MM.1S (cell line): ENCODE measurements around the gene MTCH1.

Source experiments
- DNase-seq: peaks from one replicate; pipeline ENCODE4 v3.0.0-alpha.2; 2015
- H2AFZ ChIP-seq: fragments of 300-600 bp; sonication (generic); 2 replicates; pipeline ENCODE4 v1.6.0; 2016; ENCODE audit warnings: antibody characterized with exemption, low read length
- H3F3A ChIP-seq: fragments of 300-600 bp; sonication (generic); 2 replicates; pipeline ENCODE4 v1.6.1; 2016; ENCODE audit warnings: mild to moderate bottlenecking, antibody characterized with exemption, low read length, moderate library complexity, mixed read lengths; ENCODE audit not compliant: insufficient read depth
- H3K27ac ChIP-seq: fragments of 300-600 bp; sonication (generic); 2 replicates; pipeline ENCODE4 v1.5.1; 2016; ENCODE audit warnings: mild to moderate bottlenecking, low read length
- H3K27me3 ChIP-seq: fragments of 300-600 bp; sonication (generic); replicated peaks from 2 replicates; pipeline ENCODE4 v1.6.0; 2016; ENCODE audit warnings: low read length; ENCODE audit not compliant: insufficient read depth
- H3K36me3 ChIP-seq: fragments of 300-600 bp; sonication (generic); replicated peaks from 2 replicates; pipeline ENCODE4 v1.6.1; 2016; ENCODE audit warnings: mild to moderate bottlenecking, low read length, mixed read lengths; ENCODE audit not compliant: insufficient read depth
- H3K4me1 ChIP-seq: fragments of 300-600 bp; sonication (generic); 2 replicates; pipeline ENCODE4 v1.6.1; 2016; ENCODE audit warnings: low read length, mixed read lengths
- H3K4me2 ChIP-seq: fragments of 300-600 bp; sonication (generic); 2 replicates; pipeline ENCODE4 v1.6.0; 2016; ENCODE audit warnings: low read depth, low read length
- H3K4me3 ChIP-seq: fragments of 300-600 bp; sonication (generic); 2 replicates; pipeline ENCODE4 v1.5.1; 2016; ENCODE audit warnings: low read length, mixed read lengths
- H3K79me2 ChIP-seq: fragments of 300-600 bp; sonication (generic); 2 replicates; pipeline ENCODE4 v1.6.1; 2016; ENCODE audit warnings: mixed run types, low read length, mixed read lengths
- H3K9ac ChIP-seq: fragments of 300-600 bp; sonication (generic); 2 replicates; pipeline ENCODE4 v1.6.1; 2016; ENCODE audit warnings: low read length, mixed read lengths
- H3K9me2 ChIP-seq: fragments of 300-600 bp; sonication (generic); replicated peaks from 2 replicates; pipeline ENCODE4 v1.6.1; 2016; ENCODE audit warnings: mild to moderate bottlenecking, low read length, mixed read lengths; ENCODE audit not compliant: insufficient read depth
- H3K9me3 ChIP-seq: fragments of 300-600 bp; sonication (generic); replicated peaks from 2 replicates; pipeline ENCODE4 v1.6.1; 2016; ENCODE audit warnings: mild to moderate bottlenecking, low read length, mixed read lengths; ENCODE audit not compliant: insufficient read depth
- H4K20me1 ChIP-seq: fragments of 300-600 bp; sonication (generic); 2 replicates; pipeline ENCODE4 v1.6.1; 2016; ENCODE audit warnings: mild to moderate bottlenecking, low read length, moderate library complexity, mixed read lengths; ENCODE audit not compliant: insufficient read depth
- CTCF ChIP-seq: fragments of 300-600 bp; sonication (generic); IDR thresholded peaks from 2 replicates; pipeline ENCODE4 v1.5.1; 2016; ENCODE audit warnings: antibody characterized with exemption, low read length, mixed read lengths
- EZH2 ChIP-seq: fragments of 300-600 bp; sonication (generic); optimal IDR thresholded peaks from 2 replicates; pipeline ENCODE3; 2017; ENCODE audit warnings: low read depth, mild to moderate bottlenecking, antibody characterized with exemption, low read length, mixed read lengths
- EZH2phosphoT487 ChIP-seq: fragments of 300-600 bp; sonication (generic); IDR thresholded peaks from 2 replicates; pipeline ENCODE4 v1.6.1; 2018; ENCODE audit warnings: antibody characterized with exemption, low read length

The MTCH1 gene

GRCh38 chr6:37006793-37007339 is 20.9 kb upstream of the MTCH1 start:
- Histone ChIP-seq H3K36me3 (no peaks in the 10 kb centered on the region), H3K9me2 (no peaks in the 10 kb centered on the region), H3K9me3 (no peaks in the 10 kb centered on the region), H3K4me3 (no peak overlapping the region), H3K79me2 (no peaks in the 10 kb centered on the region), H2AFZ (no peak overlapping the region), H3K27me3 (no peaks in the 10 kb centered on the region), H3F3A (0 out of 2 replicates have a peak, but pooled peaks cover 5% of the 10 kb centered on the region), H3K4me1 (peaks cover 32% of the 10 kb centered on the region), H4K20me1 (no peaks in the 10 kb centered on the region), H3K27ac (no peak overlapping the region), H3K4me2 (no peak overlapping the region; the same call in 1 of the 2 replicates), H3K9ac (no peak overlapping the region)
- TF ChIP-seq EZH2phosphoT487 (no peak), EZH2 (no peak), CTCF (no peak)
- no peak for DNase-seq

GRCh38 chr6:37005827-37006567 is 20.0 kb upstream of the MTCH1 start:
- H2AFZ ChIP-seq, result peak overlapping the region; percentile 82
- H3K4me3 ChIP-seq, result peak overlapping the region; percentile 45; the same call in 1 of the 2 replicates
- peak overlapping the region; percentile 25; the same call in 1 of the 2 replicates for H3K9ac ChIP-seq
- H3K27ac ChIP-seq, result peak overlapping the region; percentile 34; the same call in 1 of the 2 replicates
- H4K20me1 ChIP-seq, result no peaks in the 10 kb centered on the region
- H3K27me3 ChIP-seq, result no peaks in the 10 kb centered on the region
- no peaks in the 10 kb centered on the region for H3K9me2 ChIP-seq
- H3K36me3 ChIP-seq, result no peaks in the 10 kb centered on the region
- no peak for TF ChIP-seq EZH2phosphoT487
- no peak for TF ChIP-seq CTCF
- no peak for TF ChIP-seq EZH2
- H3F3A ChIP-seq, result 0 out of 2 replicates have a peak, but pooled peaks cover 5% of the 10 kb centered on the region
- peaks cover 32% of the 10 kb centered on the region for H3K4me1 ChIP-seq
- no peaks in the 10 kb centered on the region for H3K79me2 ChIP-seq
- no peaks in the 10 kb centered on the region for H3K9me3 ChIP-seq
- peak overlapping the region; percentile 89 for H3K4me2 ChIP-seq
- no peak for DNase-seq

- peak within 1 kb of the TSS; percentile 25; the same call in 1 of the 2 replicates for H3K9ac ChIP-seq
- H3K4me3 ChIP-seq, result peak within 1 kb of the TSS; percentile 45; the same call in 1 of the 2 replicates
These were observed 19.2 kb upstream of the MTCH1 start, which contains the start of gene FGD2 for GRCh38 chr6:37005061-37005810. TSS of gene FGD2 (plus strand) at chr6:37005655. CDS start at chr6:37005818, 163 bp downstream.

More at GRCh38 chr6:37005061-37005810, 19.2 kb upstream of the MTCH1 start, which contains the start of gene FGD2:
- H2AFZ ChIP-seq, result peak within 1 kb of the TSS; percentile 82
- no peak for TF ChIP-seq CTCF
- no peak for TF ChIP-seq EZH2phosphoT487
- no peak for TF ChIP-seq EZH2
- no peaks in the 10 kb centered on the region for H3K36me3 ChIP-seq
- H3K27me3 ChIP-seq, result no peaks in the 10 kb centered on the region
- H3K4me1 ChIP-seq, result peaks cover 32% of the 10 kb centered on the region
- no peaks in the 10 kb centered on the region for H4K20me1 ChIP-seq
- H3K79me2 ChIP-seq, result no peaks in the 10 kb centered on the region
- H3F3A ChIP-seq, result 0 out of 2 replicates have a peak, but pooled peaks cover 5% of the 10 kb centered on the region
- H3K9me3 ChIP-seq, result no peaks in the 10 kb centered on the region
- H3K4me2 ChIP-seq, result peak within 1 kb of the TSS; percentile 89
- peak within 1 kb of the TSS; percentile 34; the same call in 1 of the 2 replicates for H3K27ac ChIP-seq
- no peaks in the 10 kb centered on the region for H3K9me2 ChIP-seq
- no peak for DNase-seq
